Measurements from ENCODE around the gene EIF2B5.

DNA sequence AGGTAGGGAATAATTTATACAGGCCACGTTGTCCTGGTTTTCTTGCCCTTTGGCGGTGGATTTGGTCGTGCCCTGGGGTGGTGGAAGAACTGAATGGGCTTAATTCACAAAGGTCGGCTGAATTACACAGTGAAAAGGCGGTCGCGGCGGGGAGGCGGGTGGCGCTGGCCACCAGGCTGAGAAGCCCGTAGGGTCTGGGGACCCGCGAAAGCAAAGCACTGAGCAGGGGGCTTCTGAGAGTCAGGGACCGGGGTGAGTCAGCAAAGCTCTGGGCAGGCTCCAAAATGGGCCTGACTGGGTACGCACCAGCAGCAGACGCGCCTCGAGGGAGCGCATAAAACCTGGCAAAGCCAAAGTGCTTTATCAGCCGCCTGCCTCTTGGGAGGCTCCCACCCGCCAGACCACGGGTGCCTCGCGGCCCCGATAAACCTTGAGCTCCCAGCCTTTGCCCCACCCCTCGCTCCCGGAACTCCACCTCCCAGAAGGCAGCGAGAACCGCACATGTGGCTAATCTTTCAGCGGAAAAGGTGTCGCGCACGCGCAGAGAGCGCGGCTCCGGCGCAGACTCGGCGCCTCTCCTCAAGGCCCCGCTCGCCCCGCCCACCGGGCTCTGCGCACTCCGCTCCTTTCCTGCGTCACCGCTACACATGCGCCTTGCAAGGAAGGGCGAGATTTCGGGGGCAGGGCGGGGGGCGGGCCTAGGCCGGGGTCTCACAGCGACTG lies 50.5 kb downstream of the EIF2B5 start:
- TF ChIP-seq, protein P1, sequence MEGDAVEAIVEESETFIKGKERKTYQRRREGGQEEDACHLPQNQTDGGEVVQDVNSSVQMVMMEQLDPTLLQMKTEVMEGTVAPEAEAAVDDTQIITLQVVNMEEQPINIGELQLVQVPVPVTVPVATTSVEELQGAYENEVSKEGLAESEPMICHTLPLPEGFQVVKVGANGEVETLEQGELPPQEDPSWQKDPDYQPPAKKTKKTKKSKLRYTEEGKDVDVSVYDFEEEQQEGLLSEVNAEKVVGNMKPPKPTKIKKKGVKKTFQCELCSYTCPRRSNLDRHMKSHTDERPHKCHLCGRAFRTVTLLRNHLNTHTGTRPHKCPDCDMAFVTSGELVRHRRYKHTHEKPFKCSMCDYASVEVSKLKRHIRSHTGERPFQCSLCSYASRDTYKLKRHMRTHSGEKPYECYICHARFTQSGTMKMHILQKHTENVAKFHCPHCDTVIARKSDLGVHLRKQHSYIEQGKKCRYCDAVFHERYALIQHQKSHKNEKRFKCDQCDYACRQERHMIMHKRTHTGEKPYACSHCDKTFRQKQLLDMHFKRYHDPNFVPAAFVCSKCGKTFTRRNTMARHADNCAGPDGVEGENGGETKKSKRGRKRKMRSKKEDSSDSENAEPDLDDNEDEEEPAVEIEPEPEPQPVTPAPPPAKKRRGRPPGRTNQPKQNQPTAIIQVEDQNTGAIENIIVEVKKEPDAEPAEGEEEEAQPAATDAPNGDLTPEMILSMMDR (IDR thresholded peaks at IDR 0.05), result no peak
- no peak for TF ChIP-seq EZH2 (IDR thresholded peaks at IDR 0.05; ENCODE audit: borderline replicate concordance, insufficient read depth, low read depth, low read length, poor library complexity, severe bottlenecking)

All from B cell (primary cell).